Thyroid gland (tissue), 4 donors: ENCODE measurements around the gene RALB. TPM values are rescaled to one million over a fixed set of nuclear protein-coding genes. Genes with fewer than 3 reads are reported as not detected.

ENCODE experiments used
- DNase-seq, 2 donors: peaks; one replicate each; pipeline ENCODE4 v3.0.0-alpha.2; 2019
- H3K27ac ChIP-seq, 3 donors: fragments of 200-600 bp; sonication (generic); 1 replicate in 2 of 3; 2 replicates in 1 of 3; pipeline ENCODE4 v1.5.1; 2016 to 2019; ENCODE audit warnings: mild to moderate bottlenecking in 1 of 3, moderate library complexity in 1 of 3
- H3K27me3 ChIP-seq: fragments of 200-600 bp; sonication (generic); one replicate; pipeline ENCODE4 v1.5.1; 2019
- H3K36me3 ChIP-seq, 2 donors: fragments of 200-600 bp; sonication (generic); one replicate each; pipeline ENCODE4 v1.5.1; 2016 to 2019
- H3K4me1 ChIP-seq, 2 donors: fragments of 200-600 bp; sonication (generic); one replicate each; pipeline ENCODE4 v1.5.1; 2017 to 2019
- H3K4me3 ChIP-seq, 3 donors: fragments of 200-600 bp; sonication (generic); replicated peaks in 1 of 3; 1 replicate in 2 of 3; 2 replicates in 1 of 3; pipeline ENCODE4 v1.5.1; 2016; ENCODE audit warnings: mild to moderate bottlenecking in 1 of 3
- H3K9me3 ChIP-seq: fragments of 200-600 bp; sonication (generic); one replicate; pipeline ENCODE4 v1.5.1; 2017
- CTCF ChIP-seq, 6 experiments: fragments of 200-600 bp in 3 of 6; fragments of 450-650 bp in 3 of 6; sonication (generic) in 3 of 6; IDR thresholded peaks; one replicate each; pipeline ENCODE4 v1.5.1; 2016 to 2019; ENCODE audit warnings: antibody characterized with exemption in 6 of 6, mild to moderate bottlenecking in 2 of 6, inconsistent platforms in 1 of 6, moderate library complexity in 1 of 6
- POLR2A ChIP-seq, 2 donors: fragments of 450-650 bp; IDR thresholded peaks; one replicate each; pipeline ENCODE4 v1.6.1; 2017; ENCODE audit warnings: antibody characterized with exemption in 2 of 2, mild to moderate bottlenecking in 2 of 2, moderate library complexity in 1 of 2
- WGBS, 2 donors: methylation state at CpG; one replicate each; pipeline ENCODE4 v1.1.5; 2017; 5-methylcytosine and 5-hydroxymethylcytosine counted together
- intact Hi-C: fragments of 100-400 bp; cut with DNase I; formaldehyde crosslinking; loops from one replicate; pipeline ENCODE4 v1.15.1; 2023
- total RNA-seq, 4 donors: library from RNA; depleted of rRNA; stranded (reverse); fragments of >200 nt; gene quantifications; one replicate each; pipeline ENCODE4 v1.2.3, GENCODE V29; 2016

The RALB gene
- total RNA-seq, 4 donors from 2014 or later = 39.7 to 64.2 (median 45.4) TPM

GRCh38 chr2:120291401-120292311 is 39.0 kb downstream of the RALB start:
- Histone ChIP-seq H3K27ac (no peak overlapping the region), H3K9me3 (no peaks in the 10 kb centered on the region), H3K4me3 (no peak overlapping the region), H3K36me3 (peaks cover 16 to 18% of the 10 kb centered on the region in 2 donors), H3K4me1 (peaks cover 0 to 6% of the 10 kb centered on the region in 2 donors), H3K27me3 (no peaks in the 10 kb centered on the region)
- intact Hi-C loops = no loop called here
- TF ChIP-seq CTCF (IDR thresholded peaks at IDR 0.05) (no peak), POLR2A (IDR thresholded peaks at IDR 0.05) (no peak)
- DNase-seq = no peak
- 71 to 75% methylated on average over 4 of the region's 4 CpGs for WGBS, 2 donors

DNA sequence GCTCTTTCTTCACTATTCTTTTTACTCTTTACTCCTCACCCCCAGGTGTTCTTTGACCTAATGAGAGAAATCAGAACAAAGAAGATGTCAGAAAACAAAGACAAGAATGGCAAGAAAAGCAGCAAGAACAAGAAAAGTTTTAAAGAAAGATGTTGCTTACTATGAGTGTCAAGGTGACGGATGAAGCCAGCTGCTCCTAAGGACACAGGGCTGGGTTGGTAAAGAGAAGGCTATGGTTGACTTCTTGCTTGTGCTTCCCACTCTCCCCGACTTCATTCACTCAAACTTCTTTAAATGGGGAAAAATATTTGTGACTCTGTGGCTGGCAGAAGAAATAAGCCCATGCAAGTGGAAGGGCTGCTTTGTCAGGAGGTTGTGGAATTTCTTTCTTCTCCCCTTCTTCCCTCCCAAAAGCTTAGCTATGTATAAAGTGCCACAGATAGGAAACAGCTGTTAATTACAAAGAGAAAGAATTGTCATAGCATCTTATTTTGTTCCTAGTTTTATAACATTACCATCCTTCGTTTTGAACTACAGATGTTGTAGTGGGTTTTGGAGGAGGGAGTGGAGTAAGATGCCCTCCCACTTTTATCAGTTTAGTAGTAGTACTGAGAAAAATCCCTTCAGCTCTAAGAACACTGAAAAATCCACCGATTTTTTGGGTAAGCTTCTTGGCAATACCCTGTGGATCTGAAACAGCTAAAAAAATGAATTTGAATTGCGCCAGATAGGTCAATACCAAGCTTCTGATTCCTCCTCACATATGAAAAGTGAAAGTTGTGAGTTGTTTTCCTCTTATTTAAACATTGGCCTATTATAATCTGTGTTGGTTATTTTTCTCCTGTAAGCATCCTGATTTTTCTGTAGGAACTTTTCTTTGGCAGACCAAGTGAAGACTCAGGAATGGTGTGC is 40.7 kb downstream of the RALB start:
- Histone ChIP-seq H3K27ac (no peak overlapping the region), H3K9me3 (no peaks in the 10 kb centered on the region), H3K27me3 (no peaks in the 10 kb centered on the region), H3K4me1 (no peaks in the 10 kb centered on the region), H3K4me3 (no peak overlapping the region), H3K36me3 (peaks cover 16 to 18% of the 10 kb centered on the region in 2 donors)
- no peak for DNase-seq
- 82 to 86% methylated on average over 5 of the region's 5 CpGs for WGBS, 2 donors
- TF ChIP-seq CTCF (IDR thresholded peaks at IDR 0.05) (no peak), POLR2A (IDR thresholded peaks at IDR 0.05) (no peak)
- intact Hi-C loops = no loop called here

GRCh38 chr2:120294008-120294340 is 41.3 kb downstream of the RALB start:
- TF ChIP-seq CTCF (IDR thresholded peaks at IDR 0.05) (no peak), POLR2A (IDR thresholded peaks at IDR 0.05) (no peak)
- no peak overlapping the region for H3K4me3 ChIP-seq
- no peak for DNase-seq
- H3K27me3 ChIP-seq = no peaks in the 10 kb centered on the region
- peaks cover 16 to 18% of the 10 kb centered on the region in 2 donors for H3K36me3 ChIP-seq
- intact Hi-C loops = no loop called here
- no peaks in the 10 kb centered on the region for H3K4me1 ChIP-seq
- 83 to 84% methylated on average over 3 of the region's 3 CpGs for WGBS, 2 donors
- no peak overlapping the region for H3K27ac ChIP-seq
- H3K9me3 ChIP-seq = no peaks in the 10 kb centered on the region

- DNase-seq = no peak
- Histone ChIP-seq H3K4me3 (no peak overlapping the region), H3K4me1 (no peaks in the 10 kb centered on the region), H3K36me3 (peaks cover 7 to 14% of the 10 kb centered on the region in 2 donors), H3K27ac (no peak overlapping the region), H3K9me3 (no peaks in the 10 kb centered on the region), H3K27me3 (no peaks in the 10 kb centered on the region)
- 93 to 94% methylated on average over 7 of the region's 7 CpGs for WGBS, 2 donors
- intact Hi-C loops = no loop called here
- TF ChIP-seq CTCF (IDR thresholded peaks at IDR 0.05) = no peak
- no peak for TF ChIP-seq POLR2A (IDR thresholded peaks at IDR 0.05)
Measured at GRCh38 chr2:120298173-120298835, 45.7 kb downstream of the RALB start.
